Fibroblast of gingiva (primary cell): ENCODE measurements around the gene BIN1.
A peak's percentile ranks its signal among the peaks of the same experiment; 100 is the strongest.

Source experiments
- DNase-seq: peaks from one replicate; pipeline ENCODE4 v3.0.0-alpha.2; 2011; ENCODE audit warnings: low read depth

The BIN1 gene

GRCh38 chr2:127106991-127107621 lies at the start of gene BIN1:
BIN1 (minus strand) TSS chr2:127107154; CDS start chr2:127106943, 211 bp downstream.
- peak; percentile 95 for DNase-seq

- peak; percentile 88 for DNase-seq
Measured at GRCh38 chr2:127155947-127156346, 49.0 kb upstream of the BIN1 start.

GRCh38 chr2:127155028-127155581 lies 48.2 kb upstream of the BIN1 start:
- DNase-seq = peak; percentile 78

GRCh38 chr2:127154396-127154795 lies 47.4 kb upstream of the BIN1 start:
- no peak for DNase-seq

- peak; percentile 82 for DNase-seq
Measured at GRCh38 chr2:127153691-127154158, 46.8 kb upstream of the BIN1 start.

- DNase-seq = no peak
Measured at GRCh38 chr2:127150996-127151395, 44.0 kb upstream of the BIN1 start.

- DNase-seq = peak; percentile 87
Measured at GRCh38 chr2:127149384-127149783, 42.4 kb upstream of the BIN1 start.

GRCh38 chr2:127146820-127147502 lies 40.0 kb upstream of the BIN1 start:
- DNase-seq = no peak

- no peak for DNase-seq
Measured at GRCh38 chr2:127146071-127146725, 39.2 kb upstream of the BIN1 start.

- peak; percentile 63 for DNase-seq
Measured at GRCh38 chr2:127145280-127145895, 38.4 kb upstream of the BIN1 start.

- peak; percentile 81 for DNase-seq
Measured at GRCh38 chr2:127143841-127144782, 37.2 kb upstream of the BIN1 start.

GRCh38 chr2:127142663-127143630 lies 36.0 kb upstream of the BIN1 start:
- DNase-seq = no peak

GRCh38 chr2:127140538-127140937 lies 33.6 kb upstream of the BIN1 start:
- DNase-seq = no peak

- DNase-seq = no peak
Measured at GRCh38 chr2:127139766-127140165, 32.8 kb upstream of the BIN1 start.

GRCh38 chr2:127138281-127138680 lies 31.3 kb upstream of the BIN1 start:
- DNase-seq = no peak

- DNase-seq = no peak
Measured at GRCh38 chr2:127137741-127138140, 30.8 kb upstream of the BIN1 start.

- DNase-seq = no peak
Measured at GRCh38 chr2:127137225-127137624, 30.3 kb upstream of the BIN1 start.

- no peak for DNase-seq
Measured at GRCh38 chr2:127134833-127135830, 28.2 kb upstream of the BIN1 start.

GRCh38 chr2:127134235-127134634 lies 27.3 kb upstream of the BIN1 start:
- no peak for DNase-seq
